Activated T-helper 1 cell treated with anti-CD3 and anti-CD28 coated beads, Interleukin-12 subunit alpha, Interleukin-12 subunit beta, Interleukin-2, Interleukin-4 antibody, amounts not matched to agents 30 ng/mL and 10 ng/mL and 1 ng/mL, durations not matched to agents 14 hours and 24 hours and 36 hours (primary cell): ENCODE data around the gene TGIF1. TPM values are rescaled to one million over a fixed set of nuclear protein-coding genes. Genes with fewer than 3 reads are reported as not detected.

ENCODE experiments used
- DNase-seq: peaks from one replicate; pipeline ENCODE4 v3.0.0; 2021; ENCODE audit warnings: low spot score
- H3K27ac Mint-ChIP-seq: one replicate; pipeline ENCODE4 v1.8.0; 2021; ENCODE audit warnings: mild to moderate bottlenecking, mixed read lengths
- H3K27me3 Mint-ChIP-seq: one replicate; pipeline ENCODE4 v1.8.0; 2022; ENCODE audit warnings: mild to moderate bottlenecking, moderate library complexity, mixed read lengths; ENCODE audit not compliant: insufficient read depth
- H3K36me3 Mint-ChIP-seq: one replicate; pipeline ENCODE4 v1.8.0; 2021; ENCODE audit warnings: low read depth, mixed read lengths
- H3K4me1 Mint-ChIP-seq: one replicate; pipeline ENCODE4 v1.8.0; 2021; ENCODE audit warnings: low read depth, mixed read lengths
- H3K4me3 Mint-ChIP-seq: one replicate; pipeline ENCODE4 v1.8.0; 2021; ENCODE audit warnings: mild to moderate bottlenecking, moderate library complexity, mixed read lengths
- H3K9me3 Mint-ChIP-seq: one replicate; pipeline ENCODE4 v1.8.0; 2021; ENCODE audit warnings: mixed read lengths
- intact Hi-C: fragments of 100-400 bp; cut with micrococcal nuclease; formaldehyde crosslinking; loops from one replicate; pipeline ENCODE4 v1.15.1; 2024
- total RNA-seq: library from RNA; stranded (reverse); gene quantifications from 2 replicates; pipeline ENCODE4 v1.2.3, GENCODE V29; 2022

TGIF1 gene
- total RNA-seq, 1 donor from 2014 or later: 52.1 TPM

DNA sequence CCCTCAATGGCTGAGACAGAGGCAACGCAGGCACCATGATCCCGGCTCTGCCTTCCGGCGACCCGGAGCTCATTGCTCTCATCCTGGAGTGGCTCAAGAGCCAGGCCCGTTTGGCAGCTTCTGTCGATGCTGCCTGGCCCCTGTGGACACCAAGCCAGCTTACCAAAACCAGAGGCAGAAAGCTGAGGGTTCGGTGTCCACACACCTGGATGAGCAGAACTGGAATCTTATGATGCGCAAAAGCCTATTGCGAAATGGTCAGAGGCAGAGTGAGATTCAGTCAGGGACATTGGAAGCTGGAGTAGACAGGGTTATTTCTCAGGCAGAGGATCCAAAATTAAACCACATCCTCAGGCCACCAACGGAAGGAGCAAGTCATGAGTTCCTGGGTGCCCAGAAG lies 34.9 kb upstream of the TGIF1 start:
- no peak for DNase-seq
- intact Hi-C loops: no loop called here
- Mint-ChIP-seq H3K36me3 (no peaks in the 10 kb centered on the region), H3K27ac (no peak overlapping the region), H3K4me1 (peaks cover 10% of the 10 kb centered on the region), H3K27me3 (no peaks in the 10 kb centered on the region), H3K4me3 (no peak overlapping the region), H3K9me3 (no peaks in the 10 kb centered on the region)

- Mint-ChIP-seq H3K9me3 (no peaks in the 10 kb centered on the region), H3K4me1 (no peaks in the 10 kb centered on the region), H3K27me3 (peaks cover 4% of the 10 kb centered on the region), H3K27ac (no peak overlapping the region), H3K4me3 (no peak overlapping the region), H3K36me3 (no peaks in the 10 kb centered on the region)
- no peak for DNase-seq
- intact Hi-C loops: no loop called here
These were observed 31.9 kb upstream of the TGIF1 start for GRCh38 chr18:3418083-3418482.

- Mint-ChIP-seq H3K36me3 (no peaks in the 10 kb centered on the region), H3K4me1 (no peaks in the 10 kb centered on the region), H3K27ac (no peak overlapping the region), H3K9me3 (no peaks in the 10 kb centered on the region), H3K27me3 (peaks cover 4% of the 10 kb centered on the region), H3K4me3 (no peak overlapping the region)
- intact Hi-C loops: no loop called here
- no peak for DNase-seq
These were observed 29.1 kb upstream of the TGIF1 start for GRCh38 chr18:3420919-3421279.

GRCh38 chr18:3422905-3423304 lies 27.1 kb upstream of the TGIF1 start:
- peaks cover 4% of the 10 kb centered on the region for H3K27me3 Mint-ChIP-seq
- no peaks in the 10 kb centered on the region for H3K4me1 Mint-ChIP-seq
- no peak for DNase-seq
- no peak overlapping the region for H3K4me3 Mint-ChIP-seq
- no peaks in the 10 kb centered on the region for H3K9me3 Mint-ChIP-seq
- H3K27ac Mint-ChIP-seq: no peak overlapping the region
- intact Hi-C loops: no loop called here
- H3K36me3 Mint-ChIP-seq: no peaks in the 10 kb centered on the region

DNA sequence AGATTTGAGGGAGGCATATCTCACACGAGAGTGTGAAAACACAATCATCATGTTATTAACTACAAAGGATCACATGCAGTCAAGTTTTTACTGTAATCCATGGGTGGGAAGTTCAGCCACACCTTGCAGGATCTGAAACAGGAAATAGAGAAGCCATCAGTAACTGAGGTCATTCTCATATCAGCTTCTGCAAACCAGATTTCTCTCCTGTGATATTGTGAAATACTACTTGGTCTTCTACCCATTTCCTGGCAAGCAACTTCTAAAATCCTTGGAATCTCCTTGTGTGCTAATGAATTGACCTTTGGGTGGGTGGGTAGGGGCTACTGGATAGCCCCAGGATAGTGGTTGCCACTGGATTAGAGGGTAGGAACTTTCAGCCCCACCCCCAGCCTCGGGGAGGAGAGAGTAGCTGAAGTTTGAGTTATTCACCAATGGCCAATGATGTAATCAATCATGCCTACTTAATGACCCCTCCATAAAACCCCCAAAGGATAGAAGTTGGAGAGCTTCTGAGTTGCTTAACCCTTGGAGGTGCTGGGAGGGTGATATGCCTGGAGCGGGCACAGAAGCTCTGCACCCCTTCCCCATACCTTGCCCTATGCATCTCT lies 25.6 kb upstream of the TGIF1 start:
- DNase-seq: no peak
- no peaks in the 10 kb centered on the region for H3K36me3 Mint-ChIP-seq
- intact Hi-C loops: no loop called here
- peaks cover 4% of the 10 kb centered on the region for H3K27me3 Mint-ChIP-seq
- H3K4me1 Mint-ChIP-seq: no peaks in the 10 kb centered on the region
- no peak overlapping the region for H3K27ac Mint-ChIP-seq
- no peaks in the 10 kb centered on the region for H3K9me3 Mint-ChIP-seq
- H3K4me3 Mint-ChIP-seq: no peak overlapping the region

- peaks cover 4% of the 10 kb centered on the region for H3K27me3 Mint-ChIP-seq
- no peaks in the 10 kb centered on the region for H3K36me3 Mint-ChIP-seq
- H3K4me1 Mint-ChIP-seq: no peaks in the 10 kb centered on the region
- no peaks in the 10 kb centered on the region for H3K9me3 Mint-ChIP-seq
- H3K4me3 Mint-ChIP-seq: no peak overlapping the region
- intact Hi-C loops: no loop called here
- no peak overlapping the region for H3K27ac Mint-ChIP-seq
- DNase-seq: no peak
These were observed 24.9 kb upstream of the TGIF1 start for GRCh38 chr18:3425030-3425429.

GRCh38 chr18:3425446-3425845 lies 24.5 kb upstream of the TGIF1 start:
- intact Hi-C loops: no loop called here
- H3K27ac Mint-ChIP-seq: no peak overlapping the region
- H3K4me3 Mint-ChIP-seq: no peak overlapping the region
- H3K36me3 Mint-ChIP-seq: no peaks in the 10 kb centered on the region
- DNase-seq: no peak
- no peaks in the 10 kb centered on the region for H3K4me1 Mint-ChIP-seq
- no peaks in the 10 kb centered on the region for H3K9me3 Mint-ChIP-seq
- peaks cover under 1% of the 10 kb centered on the region for H3K27me3 Mint-ChIP-seq

GRCh38 chr18:3426074-3426473 lies 23.9 kb upstream of the TGIF1 start:
- H3K27me3 Mint-ChIP-seq: peaks cover 2% of the 10 kb centered on the region
- H3K4me1 Mint-ChIP-seq: no peaks in the 10 kb centered on the region
- intact Hi-C loops: no loop called here
- H3K27ac Mint-ChIP-seq: no peak overlapping the region
- no peak for DNase-seq
- H3K9me3 Mint-ChIP-seq: no peaks in the 10 kb centered on the region
- H3K4me3 Mint-ChIP-seq: no peak overlapping the region
- no peaks in the 10 kb centered on the region for H3K36me3 Mint-ChIP-seq

DNA sequence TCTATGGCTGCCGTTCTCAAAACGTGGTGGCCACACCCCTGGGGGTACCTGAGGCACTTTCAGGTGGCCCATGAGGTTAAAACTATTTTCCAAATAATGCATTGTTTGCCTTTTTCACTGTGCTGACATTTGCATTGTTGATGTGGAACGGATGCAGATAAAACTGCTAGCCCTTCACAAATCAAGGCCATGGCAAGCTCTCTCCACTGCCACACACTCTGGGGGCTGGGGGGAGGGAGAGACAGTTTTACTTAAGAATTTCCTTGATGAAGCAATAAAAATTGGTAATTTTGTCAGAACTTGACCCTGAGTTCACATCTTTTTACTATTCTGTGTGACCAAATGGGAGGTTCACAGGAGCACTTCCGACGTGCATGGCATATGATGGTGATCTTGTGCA lies 22.0 kb upstream of the TGIF1 start:
- no peaks in the 10 kb centered on the region for H3K36me3 Mint-ChIP-seq
- intact Hi-C loops: no loop called here
- H3K4me3 Mint-ChIP-seq: no peak overlapping the region
- peaks cover 2% of the 10 kb centered on the region for H3K27me3 Mint-ChIP-seq
- H3K4me1 Mint-ChIP-seq: no peaks in the 10 kb centered on the region
- no peaks in the 10 kb centered on the region for H3K9me3 Mint-ChIP-seq
- DNase-seq: no peak
- H3K27ac Mint-ChIP-seq: no peak overlapping the region

GRCh38 chr18:3429121-3429520 lies 20.9 kb upstream of the TGIF1 start:
- no peaks in the 10 kb centered on the region for H3K36me3 Mint-ChIP-seq
- intact Hi-C loops: no loop called here
- H3K4me3 Mint-ChIP-seq: no peak overlapping the region
- no peak for DNase-seq
- no peaks in the 10 kb centered on the region for H3K4me1 Mint-ChIP-seq
- H3K27ac Mint-ChIP-seq: no peak overlapping the region
- no peaks in the 10 kb centered on the region for H3K9me3 Mint-ChIP-seq
- H3K27me3 Mint-ChIP-seq: peaks cover 2% of the 10 kb centered on the region

DNA sequence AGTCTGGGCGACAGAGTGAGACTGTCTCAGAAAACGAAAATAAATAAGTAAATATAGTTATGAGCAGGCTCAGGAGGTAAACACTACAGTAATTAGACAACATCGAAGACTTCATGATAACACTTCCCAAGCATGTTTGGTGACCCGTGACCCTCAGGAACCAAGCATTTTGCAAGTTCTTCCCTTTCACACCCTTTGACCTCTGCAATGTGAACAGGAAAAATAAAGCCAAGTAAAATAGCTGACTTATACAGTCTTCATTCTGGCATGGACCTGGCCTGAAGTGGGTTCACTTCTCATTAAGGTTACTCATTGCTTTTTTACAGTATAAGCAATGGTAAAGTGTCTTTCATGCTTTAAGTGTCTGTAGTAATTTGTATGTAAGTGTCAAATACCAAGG lies 15.3 kb upstream of the TGIF1 start:
- Mint-ChIP-seq H3K36me3 (no peaks in the 10 kb centered on the region), H3K4me3 (no peak overlapping the region), H3K4me1 (no peaks in the 10 kb centered on the region), H3K27me3 (peaks cover 11% of the 10 kb centered on the region), H3K27ac (no peak overlapping the region), H3K9me3 (no peaks in the 10 kb centered on the region)
- DNase-seq: no peak
- intact Hi-C loops: no loop called here

- Mint-ChIP-seq H3K36me3 (no peaks in the 10 kb centered on the region), H3K4me1 (no peaks in the 10 kb centered on the region), H3K4me3 (no peak overlapping the region), H3K27me3 (peaks cover 27% of the 10 kb centered on the region), H3K27ac (no peak overlapping the region), H3K9me3 (no peaks in the 10 kb centered on the region)
- no peak for DNase-seq
- intact Hi-C loops: no loop called here
These were observed 9.6 kb upstream of the TGIF1 start for GRCh38 chr18:3440341-3440740.

GRCh38 chr18:3441290-3441689 lies 8.7 kb upstream of the TGIF1 start:
- Mint-ChIP-seq H3K4me1 (peaks cover 7% of the 10 kb centered on the region), H3K36me3 (no peaks in the 10 kb centered on the region), H3K9me3 (no peaks in the 10 kb centered on the region), H3K27ac (no peak overlapping the region), H3K27me3 (peaks cover 26% of the 10 kb centered on the region), H3K4me3 (no peak overlapping the region)
- intact Hi-C loops: no loop called here
- DNase-seq: no peak

- Mint-ChIP-seq H3K27ac (no peak overlapping the region), H3K27me3 (peaks cover 25% of the 10 kb centered on the region), H3K4me3 (no peak overlapping the region), H3K4me1 (peaks cover 23% of the 10 kb centered on the region), H3K9me3 (no peaks in the 10 kb centered on the region), H3K36me3 (no peaks in the 10 kb centered on the region)
- intact Hi-C loops: no loop called here
- no peak for DNase-seq
These were observed 7.1 kb upstream of the TGIF1 start for GRCh38 chr18:3442919-3443318.
